Nephron progenitor cell (in vitro differentiated cells): ENCODE data around the gene PRSS16.

Experiments
- DNase-seq: peaks from one replicate; pipeline ENCODE4 v3.0.0; 2021
- H3K27ac Mint-ChIP-seq: 2 replicates; pipeline ENCODE4 v1.8.0; 2021; ENCODE audit warnings: mild to moderate bottlenecking, moderate library complexity, mixed read lengths
- H3K27me3 Mint-ChIP-seq: 2 replicates; pipeline ENCODE4 v1.8.0; 2021; ENCODE audit warnings: mild to moderate bottlenecking, low read depth, mixed read lengths; ENCODE audit not compliant: poor library complexity
- H3K36me3 Mint-ChIP-seq: 2 replicates; pipeline ENCODE4 v1.8.0; 2021; ENCODE audit warnings: low read depth, mixed read lengths
- H3K4me1 Mint-ChIP-seq: 2 replicates; pipeline ENCODE4 v1.8.0; 2021; ENCODE audit warnings: mixed read lengths
- H3K4me3 Mint-ChIP-seq: 2 replicates; pipeline ENCODE4 v1.8.0; 2021; ENCODE audit warnings: mild to moderate bottlenecking, moderate library complexity, mixed read lengths
- H3K9me3 Mint-ChIP-seq: 2 replicates; pipeline ENCODE4 v1.8.0; 2021; ENCODE audit warnings: mild to moderate bottlenecking, moderate library complexity, mixed read lengths
- CTCF ChIP-seq: fragments of 200-600 bp; sonication (generic); IDR thresholded peaks from 2 replicates; pipeline ENCODE4 v1.5.0; 2021; ENCODE audit warnings: antibody characterized with exemption

Gene PRSS16

GRCh38 chr6:27251112-27251605, 3.7 kb downstream of the PRSS16 start:
- H3K4me3 Mint-ChIP-seq: peak overlapping the region; percentile 89
- H3K9me3 Mint-ChIP-seq: no peaks in the 10 kb centered on the region
- no peaks in the 10 kb centered on the region for H3K36me3 Mint-ChIP-seq
- H3K4me1 Mint-ChIP-seq: no peaks in the 10 kb centered on the region
- no peak overlapping the region for H3K27ac Mint-ChIP-seq
- H3K27me3 Mint-ChIP-seq: peaks cover 42% of the 10 kb centered on the region
- peak; percentile 93 for DNase-seq
- no peak for TF ChIP-seq CTCF

DNA sequence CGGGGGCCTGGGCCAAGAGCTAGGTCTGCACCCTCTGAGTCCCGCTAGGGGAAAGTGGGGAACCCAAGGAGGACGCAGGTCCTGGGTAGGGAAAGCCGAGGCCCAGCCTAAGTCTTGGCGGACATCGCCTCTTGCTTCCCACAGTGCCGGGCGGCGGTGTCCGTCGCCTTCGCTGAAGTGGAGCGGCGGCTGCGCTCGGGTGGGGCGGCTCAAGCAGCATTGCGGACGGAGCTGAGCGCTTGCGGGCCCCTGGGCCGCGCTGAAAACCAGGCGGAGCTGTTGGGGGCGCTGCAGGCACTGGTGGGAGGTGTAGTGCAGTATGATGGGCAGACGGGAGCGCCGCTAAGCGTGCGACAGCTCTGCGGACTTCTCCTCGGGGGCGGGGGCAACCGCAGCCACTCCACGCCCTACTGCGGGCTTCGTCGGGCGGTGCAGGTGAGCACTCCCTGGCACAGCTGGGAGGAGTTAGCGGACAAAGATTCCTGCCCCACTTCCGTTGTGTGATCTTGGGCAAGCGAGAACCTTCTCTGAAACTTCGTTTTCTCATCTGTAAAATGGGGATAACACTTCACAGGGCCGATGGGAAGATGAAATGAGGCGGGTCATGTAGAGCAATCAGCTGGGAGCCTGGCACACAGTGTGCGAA, 4.2 kb downstream of the PRSS16 start:
- Mint-ChIP-seq H3K27ac (no peak overlapping the region), H3K9me3 (no peaks in the 10 kb centered on the region), H3K36me3 (no peaks in the 10 kb centered on the region), H3K27me3 (peaks cover 43% of the 10 kb centered on the region), H3K4me3 (peak overlapping the region; percentile 89), H3K4me1 (no peaks in the 10 kb centered on the region)
- DNase-seq: peak; percentile 87
- peak; percentile 40 for TF ChIP-seq CTCF

DNA sequence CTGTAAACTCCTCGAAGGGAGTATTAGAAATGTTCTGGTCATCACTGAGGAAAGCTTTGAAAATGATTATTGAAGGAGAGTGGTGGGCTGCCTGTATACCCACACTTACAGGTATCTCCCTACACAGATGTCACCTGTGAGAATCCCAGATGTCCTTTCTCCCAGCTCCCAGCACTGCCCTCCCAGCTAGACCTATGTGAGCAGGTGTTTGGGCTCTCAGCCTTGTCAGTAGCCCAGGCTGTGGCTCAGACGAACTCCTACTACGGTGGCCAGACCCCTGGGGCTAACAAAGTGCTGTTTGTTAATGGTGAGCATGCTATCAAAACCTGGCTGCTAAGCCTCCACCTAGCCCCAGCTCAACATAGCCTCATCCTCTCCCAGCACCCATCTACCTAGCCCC, 7.1 kb downstream of the PRSS16 start:
- Mint-ChIP-seq H3K27me3 (peaks cover 62% of the 10 kb centered on the region), H3K27ac (no peak overlapping the region), H3K4me3 (no peak overlapping the region), H3K9me3 (no peaks in the 10 kb centered on the region), H3K36me3 (no peaks in the 10 kb centered on the region), H3K4me1 (no peaks in the 10 kb centered on the region)
- no peak for TF ChIP-seq CTCF
- no peak for DNase-seq

- H3K27me3 Mint-ChIP-seq: peaks cover 75% of the 10 kb centered on the region
- H3K9me3 Mint-ChIP-seq: no peaks in the 10 kb centered on the region
- H3K4me1 Mint-ChIP-seq: no peaks in the 10 kb centered on the region
- no peak overlapping the region for H3K27ac Mint-ChIP-seq
- no peaks in the 10 kb centered on the region for H3K36me3 Mint-ChIP-seq
- no peak for DNase-seq
- H3K4me3 Mint-ChIP-seq: no peak overlapping the region
- no peak for TF ChIP-seq CTCF
These were observed 8.4 kb downstream of the PRSS16 start for GRCh38 chr6:27255866-27256265.

DNA sequence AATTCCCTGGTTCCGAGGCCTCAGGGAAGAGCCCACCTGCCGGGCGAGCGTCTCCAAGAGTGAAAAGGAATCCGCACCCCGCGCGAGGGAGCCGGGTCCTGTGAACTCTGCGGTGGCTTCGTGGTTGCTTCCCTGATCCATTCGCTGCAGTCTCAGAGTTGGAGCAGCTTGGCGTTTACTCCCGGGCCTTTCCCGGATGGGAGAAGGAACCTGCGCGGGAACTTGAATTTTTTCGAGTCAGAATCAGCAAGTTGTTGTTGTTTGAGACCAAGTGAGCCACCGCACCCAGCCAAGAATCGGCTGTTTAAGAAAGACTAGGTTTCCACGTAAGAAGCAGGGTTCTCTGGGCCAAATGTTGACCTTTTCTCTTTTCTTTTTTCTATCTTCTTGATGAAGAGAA, 12.9 kb downstream of the PRSS16 start:
- Mint-ChIP-seq H3K4me3 (peak overlapping the region; percentile 73), H3K36me3 (no peaks in the 10 kb centered on the region), H3K4me1 (no peaks in the 10 kb centered on the region), H3K27ac (no peak overlapping the region), H3K27me3 (peaks cover 78% of the 10 kb centered on the region), H3K9me3 (no peaks in the 10 kb centered on the region)
- no peak for TF ChIP-seq CTCF
- peak; percentile 36 for DNase-seq

DNA sequence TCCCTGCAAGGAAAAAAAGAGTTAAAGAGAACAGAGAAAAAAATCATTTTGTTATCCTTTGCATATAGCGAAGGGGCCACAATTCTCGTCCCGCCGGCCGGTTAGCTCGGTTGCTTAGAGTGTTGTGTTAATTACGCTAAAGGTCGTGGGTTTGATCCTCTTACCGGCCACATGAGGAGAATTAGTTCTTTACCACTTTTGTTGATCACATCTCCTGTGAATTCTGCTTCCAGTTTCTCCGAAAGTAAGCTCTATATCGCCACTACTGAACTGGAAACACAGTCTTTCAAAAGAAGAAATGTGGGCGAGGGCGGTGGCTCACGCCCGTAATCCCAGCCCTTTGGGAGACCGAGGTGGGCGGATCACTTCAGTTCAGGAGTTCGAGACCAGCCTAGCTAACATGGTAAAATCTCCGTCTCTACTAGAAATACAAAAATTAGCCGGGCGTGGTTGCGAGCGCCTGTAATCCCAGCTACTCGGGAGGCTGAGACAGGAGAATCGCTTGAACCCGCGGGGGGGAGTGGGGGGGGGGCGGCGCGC, 13.4 kb downstream of the PRSS16 start:
- peak overlapping the region; percentile 73 for H3K4me3 Mint-ChIP-seq
- no peak for DNase-seq
- H3K36me3 Mint-ChIP-seq: no peaks in the 10 kb centered on the region
- TF ChIP-seq CTCF: no peak
- H3K27ac Mint-ChIP-seq: no peak overlapping the region
- no peaks in the 10 kb centered on the region for H3K9me3 Mint-ChIP-seq
- no peaks in the 10 kb centered on the region for H3K4me1 Mint-ChIP-seq
- H3K27me3 Mint-ChIP-seq: peaks cover 77% of the 10 kb centered on the region
